CD14-positive monocyte (primary cell): ENCODE data around the gene FAM174B. TPM values are rescaled to one million over a fixed set of nuclear protein-coding genes. Genes with fewer than 3 reads are reported as not detected.

Experiments
- DNase-seq, 3 donors: peaks; one replicate each; pipeline ENCODE4 v3.0.0-alpha.2; 2011 to 2022
- H2AFZ ChIP-seq: 2 replicates; pipeline ENCODE4 v1.6.0; 2012; ENCODE audit warnings: mild to moderate bottlenecking, low read depth, low read length, inconsistent platforms; ENCODE audit not compliant: insufficient read depth, poor library complexity, severe bottlenecking
- H3K27ac ChIP-seq, 2 donors: 1 replicate in 1 of 2; 2 replicates in 1 of 2; pipeline ENCODE4 v1.5.1; 2012 to 2013; ENCODE audit warnings: low read length in 2 of 2, control low read depth in 1 of 2, inconsistent platforms in 1 of 2, low read depth in 1 of 2, mild to moderate bottlenecking in 1 of 2
- H3K27me3 ChIP-seq, 2 donors: one replicate each; pipeline versions ENCODE4 v1.6.0 to v1.6.1; 2011 to 2013; ENCODE audit warnings: low read length in 2 of 2; ENCODE audit not compliant: control insufficient read depth in 2 of 2, insufficient read depth in 2 of 2
- H3K36me3 ChIP-seq, 2 donors: replicated peaks in 1 of 2; 1 replicate in 1 of 2; 2 replicates in 1 of 2; pipeline versions ENCODE4 v1.5.1 to v1.6.1; 2012 to 2013; ENCODE audit warnings: low read length in 2 of 2, control low read depth in 1 of 2, inconsistent platforms in 1 of 2, mild to moderate bottlenecking in 1 of 2; ENCODE audit not compliant: insufficient read depth in 2 of 2, control insufficient read depth in 1 of 2
- H3K4me1 ChIP-seq, 2 donors: 1 replicate in 1 of 2; 2 replicates in 1 of 2; pipeline versions ENCODE4 v1.5.1 to v1.6.1; 2012 to 2013; ENCODE audit warnings: low read length in 2 of 2, control low read depth in 1 of 2, inconsistent platforms in 1 of 2, mild to moderate bottlenecking in 1 of 2, moderate library complexity in 1 of 2; ENCODE audit not compliant: insufficient read depth in 2 of 2, control insufficient read depth in 1 of 2
- H3K4me2 ChIP-seq: replicated peaks from 2 replicates; pipeline ENCODE3; 2012; ENCODE audit warnings: low read length, moderate library complexity, mild to moderate bottlenecking; ENCODE audit not compliant: poor library complexity, severe bottlenecking; ENCODE audit errors: extremely low read depth
- H3K4me3 ChIP-seq, 3 experiments: fragments of 200-600 bp in 1 of 3; sonication (generic) in 1 of 3; replicated peaks in 1 of 3; 1 replicate in 2 of 3; 2 replicates in 1 of 3; pipeline ENCODE4 v1.5.1; 2011 to 2013; ENCODE audit warnings: low read length in 3 of 3, mild to moderate bottlenecking in 3 of 3, control low read depth in 2 of 3, low read depth in 2 of 3, inconsistent platforms in 1 of 3, moderate library complexity in 1 of 3
- H3K79me2 ChIP-seq: 2 replicates; pipeline ENCODE4 v1.6.0; 2012; ENCODE audit warnings: mild to moderate bottlenecking, control low read depth, inconsistent platforms, low read length, moderate library complexity; ENCODE audit not compliant: insufficient read depth
- H3K9ac ChIP-seq: 2 replicates; pipeline ENCODE4 v1.6.0; 2017; ENCODE audit warnings: low read length, mild to moderate bottlenecking; ENCODE audit not compliant: insufficient read depth, poor library complexity, severe bottlenecking
- H3K9me3 ChIP-seq, 2 donors: replicated peaks in 1 of 2; 1 replicate in 1 of 2; 2 replicates in 1 of 2; pipeline versions ENCODE4 v1.5.1 to v1.6.1; 2012 to 2013; ENCODE audit warnings: low read length in 2 of 2, control low read depth in 1 of 2; ENCODE audit not compliant: control insufficient read depth in 1 of 2, insufficient read depth in 1 of 2
- H4K20me1 ChIP-seq: 2 replicates; pipeline ENCODE4 v1.6.0; 2012; ENCODE audit warnings: mild to moderate bottlenecking, low read length, control low read depth, moderate library complexity; ENCODE audit not compliant: insufficient read depth
- H3K27ac Mint-ChIP-seq, 7 donors: one replicate each; pipeline ENCODE4 v1.8.0; 2020; ENCODE audit warnings: mild to moderate bottlenecking in 7 of 7, mixed read lengths in 7 of 7, moderate library complexity in 6 of 7, inconsistent platforms in 2 of 7
- H3K27me3 Mint-ChIP-seq, 3 donors: one replicate each; pipeline ENCODE4 v1.8.0; 2021 to 2022; ENCODE audit warnings: low read depth in 3 of 3, mild to moderate bottlenecking in 3 of 3, mixed read lengths in 3 of 3, moderate library complexity in 3 of 3, inconsistent platforms in 1 of 3
- H3K36me3 Mint-ChIP-seq, 2 donors: one replicate each; pipeline ENCODE4 v1.8.0; 2020; ENCODE audit warnings: mixed read lengths in 2 of 2, inconsistent platforms in 1 of 2, mild to moderate bottlenecking in 1 of 2
- H3K4me1 Mint-ChIP-seq: one replicate; pipeline ENCODE4 v1.8.0; 2020; ENCODE audit warnings: mild to moderate bottlenecking, mixed read lengths
- H3K4me3 Mint-ChIP-seq, 2 donors: one replicate each; pipeline ENCODE4 v1.8.0; 2020; ENCODE audit warnings: mild to moderate bottlenecking in 2 of 2, mixed read lengths in 2 of 2, moderate library complexity in 1 of 2
- H3K9me3 Mint-ChIP-seq, 7 donors: one replicate each; pipeline ENCODE4 v1.8.0; 2020 to 2022; ENCODE audit warnings: mixed read lengths in 7 of 7, mild to moderate bottlenecking in 6 of 7, moderate library complexity in 6 of 7, inconsistent platforms in 2 of 7
- CTCF ChIP-seq: fragments of 200-600 bp; IDR thresholded peaks from one replicate; pipeline ENCODE4 v1.8.0; 2022; ENCODE audit warnings: antibody characterized with exemption, mild to moderate bottlenecking
- WGBS: methylation state at CpG from one replicate; pipeline ENCODE4 v1.1.5; 2013; ENCODE audit warnings: missing lambda C conversion rate; ENCODE audit not compliant: insufficient coverage; 5-methylcytosine and 5-hydroxymethylcytosine counted together
- intact Hi-C, 2 donors: fragments of 100-400 bp; cut with micrococcal nuclease; formaldehyde crosslinking; loops; one replicate each; pipeline versions ENCODE4 v1.15.0 to v1.15.1; 2023
- polyA plus RNA-seq, 3 donors: library from polyadenylated mRNA; depleted of rRNA in 1 of 3; unstranded in 2 of 3; stranded (reverse) in 1 of 3; fragments of 300-500 nt in 2 of 3; fragments of >200 nt in 1 of 3; fragmentation: Illumina TruSeq in 2 of 3; gene quantifications; 1 replicate in 2 of 3; 2 replicates in 1 of 3; pipeline ENCODE4 v1.2.3, GENCODE V29; 2012 to 2021

The FAM174B gene
- polyA plus RNA-seq, 3 donors: 2.2 to 4.7 (median 3.2) TPM

GRCh38 chr15:92602267-92602593 is 53.3 kb downstream of the FAM174B start:
- intact Hi-C loops: no loop called here
- no peaks in the 10 kb centered on the region for H3K4me1 ChIP-seq
- no peak for DNase-seq
- H4K20me1 ChIP-seq: no peaks in the 10 kb centered on the region
- no peak overlapping the region for H3K27ac Mint-ChIP-seq
- H3K4me2 ChIP-seq: no peak overlapping the region
- H3K27me3 ChIP-seq: no peaks in the 10 kb centered on the region
- H3K27me3 Mint-ChIP-seq: peaks cover 0 to 11% (median 2%) of the 10 kb centered on the region in 3 donors
- H3K27ac ChIP-seq: no peak overlapping the region
- WGBS: no CpG with 5 or more reads among the region's 2 CpGs
- no peaks in the 10 kb centered on the region for H3K79me2 ChIP-seq
- H3K36me3 ChIP-seq: no peaks in the 10 kb centered on the region
- H3K4me3 Mint-ChIP-seq: no peak overlapping the region
- no peaks in the 10 kb centered on the region for H3K9me3 ChIP-seq
- H2AFZ ChIP-seq: no peak overlapping the region
- no peaks in the 10 kb centered on the region for H3K36me3 Mint-ChIP-seq
- H3K4me3 ChIP-seq: no peak overlapping the region
- no peak for TF ChIP-seq CTCF
- no peaks in the 10 kb centered on the region for H3K4me1 Mint-ChIP-seq
- peaks cover 0 to 17% (median 3%) of the 10 kb centered on the region in 7 donors for H3K9me3 Mint-ChIP-seq
- H3K9ac ChIP-seq: no peak overlapping the region

- no peak overlapping the region for H3K4me3 Mint-ChIP-seq
Measured at GRCh38 chr15:92601592-92602266, 53.8 kb downstream of the FAM174B start.

More at GRCh38 chr15:92601592-92602266, 53.8 kb downstream of the FAM174B start:
- H3K79me2 ChIP-seq: no peaks in the 10 kb centered on the region
- no peaks in the 10 kb centered on the region for H3K36me3 ChIP-seq
- peaks cover 0 to 11% (median 2%) of the 10 kb centered on the region in 3 donors for H3K27me3 Mint-ChIP-seq
- H2AFZ ChIP-seq: no peak overlapping the region
- no peaks in the 10 kb centered on the region for H3K36me3 Mint-ChIP-seq
- peaks cover 0 to 17% (median 3%) of the 10 kb centered on the region in 7 donors for H3K9me3 Mint-ChIP-seq
- TF ChIP-seq CTCF: no peak
- no peak overlapping the region for H3K4me3 ChIP-seq
- no peak overlapping the region for H3K4me2 ChIP-seq
- H4K20me1 ChIP-seq: no peaks in the 10 kb centered on the region
- H3K27me3 ChIP-seq: no peaks in the 10 kb centered on the region
- no peaks in the 10 kb centered on the region for H3K9me3 ChIP-seq
- intact Hi-C loops: no loop called here
- H3K27ac Mint-ChIP-seq: no peak overlapping the region
- H3K27ac ChIP-seq: no peak overlapping the region
- no peaks in the 10 kb centered on the region for H3K4me1 ChIP-seq
- no peaks in the 10 kb centered on the region for H3K4me1 Mint-ChIP-seq
- WGBS: 100% methylated on average over 1 of the region's 3 CpGs
- no peak overlapping the region for H3K9ac ChIP-seq
- no peak for DNase-seq
